ENCODE measurements around the gene LEPROT.

GRCh38 chr1:65440322-65440900 lies 19.9 kb downstream of the LEPROT start:
- TF ChIP-seq CTCF (IDR thresholded peaks at IDR 0.05 in 2 of 3, conservative IDR thresholded peaks at IDR 0.05 in 1 of 3; ENCODE audit: control insufficient read depth in 2 of 3, extremely low read depth in 1 of 3, insufficient read depth in 1 of 3, low read depth in 3 of 3, low read length in 3 of 3) (no peak), NBN (IDR thresholded peaks at IDR 0.05) (no peak), TBL1XR1 (IDR thresholded peaks at IDR 0.05; ENCODE audit: low read depth, low read length) (no peak), USF2 (IDR thresholded peaks at IDR 0.05; ENCODE audit: borderline replicate concordance, low read depth, low read length) (no peak), POLR2AphosphoS5 (IDR thresholded peaks at IDR 0.05; ENCODE audit: low read length) (no peak), RAD21 (IDR thresholded peaks at IDR 0.05; ENCODE audit: insufficient read depth, low read depth, low read length) (no peak), ATF3 (IDR thresholded peaks at IDR 0.05; ENCODE audit: borderline replicate concordance, extremely low read depth, low read depth, low read length) (no peak), RFX5 (IDR thresholded peaks at IDR 0.05; ENCODE audit: low read depth, low read length) (no peak)
- TF ChIP-seq, protein P1, sequence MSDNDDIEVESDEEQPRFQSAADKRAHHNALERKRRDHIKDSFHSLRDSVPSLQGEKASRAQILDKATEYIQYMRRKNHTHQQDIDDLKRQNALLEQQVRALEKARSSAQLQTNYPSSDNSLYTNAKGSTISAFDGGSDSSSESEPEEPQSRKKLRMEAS (IDR thresholded peaks at IDR 0.05; ENCODE audit: low read depth, low read length): no peak
- TF ChIP-seq, protein P2, sequence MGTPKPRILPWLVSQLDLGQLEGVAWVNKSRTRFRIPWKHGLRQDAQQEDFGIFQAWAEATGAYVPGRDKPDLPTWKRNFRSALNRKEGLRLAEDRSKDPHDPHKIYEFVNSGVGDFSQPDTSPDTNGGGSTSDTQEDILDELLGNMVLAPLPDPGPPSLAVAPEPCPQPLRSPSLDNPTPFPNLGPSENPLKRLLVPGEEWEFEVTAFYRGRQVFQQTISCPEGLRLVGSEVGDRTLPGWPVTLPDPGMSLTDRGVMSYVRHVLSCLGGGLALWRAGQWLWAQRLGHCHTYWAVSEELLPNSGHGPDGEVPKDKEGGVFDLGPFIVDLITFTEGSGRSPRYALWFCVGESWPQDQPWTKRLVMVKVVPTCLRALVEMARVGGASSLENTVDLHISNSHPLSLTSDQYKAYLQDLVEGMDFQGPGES (IDR thresholded peaks at IDR 0.05): no peak
- TF ChIP-seq, protein P3, sequence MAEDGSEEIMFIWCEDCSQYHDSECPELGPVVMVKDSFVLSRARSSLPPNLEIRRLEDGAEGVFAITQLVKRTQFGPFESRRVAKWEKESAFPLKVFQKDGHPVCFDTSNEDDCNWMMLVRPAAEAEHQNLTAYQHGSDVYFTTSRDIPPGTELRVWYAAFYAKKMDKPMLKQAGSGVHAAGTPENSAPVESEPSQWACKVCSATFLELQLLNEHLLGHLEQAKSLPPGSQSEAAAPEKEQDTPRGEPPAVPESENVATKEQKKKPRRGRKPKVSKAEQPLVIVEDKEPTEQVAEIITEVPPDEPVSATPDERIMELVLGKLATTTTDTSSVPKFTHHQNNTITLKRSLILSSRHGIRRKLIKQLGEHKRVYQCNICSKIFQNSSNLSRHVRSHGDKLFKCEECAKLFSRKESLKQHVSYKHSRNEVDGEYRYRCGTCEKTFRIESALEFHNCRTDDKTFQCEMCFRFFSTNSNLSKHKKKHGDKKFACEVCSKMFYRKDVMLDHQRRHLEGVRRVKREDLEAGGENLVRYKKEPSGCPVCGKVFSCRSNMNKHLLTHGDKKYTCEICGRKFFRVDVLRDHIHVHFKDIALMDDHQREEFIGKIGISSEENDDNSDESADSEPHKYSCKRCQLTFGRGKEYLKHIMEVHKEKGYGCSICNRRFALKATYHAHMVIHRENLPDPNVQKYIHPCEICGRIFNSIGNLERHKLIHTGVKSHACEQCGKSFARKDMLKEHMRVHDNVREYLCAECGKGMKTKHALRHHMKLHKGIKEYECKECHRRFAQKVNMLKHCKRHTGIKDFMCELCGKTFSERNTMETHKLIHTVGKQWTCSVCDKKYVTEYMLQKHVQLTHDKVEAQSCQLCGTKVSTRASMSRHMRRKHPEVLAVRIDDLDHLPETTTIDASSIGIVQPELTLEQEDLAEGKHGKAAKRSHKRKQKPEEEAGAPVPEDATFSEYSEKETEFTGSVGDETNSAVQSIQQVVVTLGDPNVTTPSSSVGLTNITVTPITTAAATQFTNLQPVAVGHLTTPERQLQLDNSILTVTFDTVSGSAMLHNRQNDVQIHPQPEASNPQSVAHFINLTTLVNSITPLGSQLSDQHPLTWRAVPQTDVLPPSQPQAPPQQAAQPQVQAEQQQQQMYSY (CRISPR knock-in tag; IDR thresholded peaks at IDR 0.05): no peak
